ENCODE data around the gene CDK6. TPM values are rescaled to one million over a fixed set of nuclear protein-coding genes. Genes with fewer than 3 reads are reported as not detected.

The CDK6 gene
- total RNA-seq, 2 donors from 2014 or later = 13.6 to 39.9 TPM

- no peaks in the 10 kb centered on the region for H3K9me3 ChIP-seq
- H3K4me3 ChIP-seq = no peak overlapping the region
- H3K27me3 ChIP-seq (replicated peaks; ENCODE audit: insufficient read depth) = no peaks in the 10 kb centered on the region
- H3K4me1 ChIP-seq (replicated peaks) = peaks cover 3% of the 10 kb centered on the region
- intact Hi-C loops (cut with DNase I) = no loop called here
- no peak overlapping the region for H3K27ac ChIP-seq
- TF ChIP-seq CTCF (IDR thresholded peaks at IDR 0.05) (no peak), POLR2A (IDR thresholded peaks at IDR 0.05) (no peak), POLR2AphosphoS5 (IDR thresholded peaks at IDR 0.05) (no peak)
- DNase-seq (ENCODE audit: low spot score) = no peak
- WGBS = 88% methylated on average over 1 of the region's 1 CpG
- H3K36me3 ChIP-seq = no peaks in the 10 kb centered on the region
Observed at GRCh38 chr7:92793656-92794205, 42.6 kb downstream of the CDK6 start.

- no peaks in the 10 kb centered on the region for H3K4me1 ChIP-seq (replicated peaks)
- H3K4me3 ChIP-seq = no peak overlapping the region
- H3K27me3 ChIP-seq (replicated peaks; ENCODE audit: insufficient read depth) = no peaks in the 10 kb centered on the region
- TF ChIP-seq POLR2A (IDR thresholded peaks at IDR 0.05) (no peak), POLR2AphosphoS5 (IDR thresholded peaks at IDR 0.05) (no peak), CTCF (IDR thresholded peaks at IDR 0.05) (no peak)
- H3K27ac ChIP-seq = no peak overlapping the region
- WGBS = 60% methylated on average over 1 of the region's 1 CpG
- no peak for DNase-seq (ENCODE audit: low spot score)
- H3K9me3 ChIP-seq = no peaks in the 10 kb centered on the region
- intact Hi-C loops (cut with DNase I) = no loop called here
- H3K36me3 ChIP-seq = no peaks in the 10 kb centered on the region
Observed at GRCh38 chr7:92790992-92791391, 45.4 kb downstream of the CDK6 start.

- WGBS = 94% methylated on average over 1 of the region's 1 CpG
- H3K9me3 ChIP-seq = no peaks in the 10 kb centered on the region
- no peak for DNase-seq (ENCODE audit: low spot score)
- H3K36me3 ChIP-seq = no peaks in the 10 kb centered on the region
- H3K4me1 ChIP-seq (replicated peaks) = no peaks in the 10 kb centered on the region
- intact Hi-C loops (cut with DNase I) = no loop called here
- no peaks in the 10 kb centered on the region for H3K27me3 ChIP-seq (replicated peaks; ENCODE audit: insufficient read depth)
- H3K4me3 ChIP-seq = no peak overlapping the region
- TF ChIP-seq POLR2A (IDR thresholded peaks at IDR 0.05) (no peak), POLR2AphosphoS5 (IDR thresholded peaks at IDR 0.05) (no peak), CTCF (IDR thresholded peaks at IDR 0.05) (no peak)
- no peak overlapping the region for H3K27ac ChIP-seq
Observed at GRCh38 chr7:92788559-92789183, 47.7 kb downstream of the CDK6 start.

DNA sequence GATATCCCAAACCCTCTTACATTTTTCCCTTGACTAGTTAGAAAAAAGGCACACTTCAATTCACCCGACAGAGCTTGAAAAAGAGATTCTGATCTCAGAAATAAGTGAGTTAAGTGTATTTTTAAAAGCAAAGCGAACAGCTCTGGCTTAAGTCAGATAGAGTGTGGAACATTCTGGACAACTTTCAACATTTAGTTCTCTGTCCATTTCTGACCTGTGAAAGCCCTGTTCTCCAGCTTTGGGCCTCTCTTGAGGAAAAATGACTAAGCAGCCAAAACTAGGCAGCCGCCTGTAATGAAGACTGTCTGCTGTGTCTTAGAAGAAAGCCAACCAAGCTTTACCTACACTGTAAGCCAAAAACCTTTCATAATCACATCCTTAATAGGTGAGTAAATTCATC is 50.5 kb downstream of the CDK6 start:
- H3K27ac ChIP-seq = no peak overlapping the region
- no peaks in the 10 kb centered on the region for H3K27me3 ChIP-seq (replicated peaks; ENCODE audit: insufficient read depth)
- intact Hi-C loops (cut with DNase I) = no loop called here
- 62% methylated on average over 3 of the region's 3 CpGs for WGBS
- H3K36me3 ChIP-seq = no peaks in the 10 kb centered on the region
- H3K4me3 ChIP-seq = no peak overlapping the region
- TF ChIP-seq POLR2A (IDR thresholded peaks at IDR 0.05) (no peak), POLR2AphosphoS5 (IDR thresholded peaks at IDR 0.05) (no peak), CTCF (IDR thresholded peaks at IDR 0.05) (no peak)
- H3K4me1 ChIP-seq (replicated peaks) = no peaks in the 10 kb centered on the region
- DNase-seq (ENCODE audit: low spot score) = no peak
- H3K9me3 ChIP-seq = no peaks in the 10 kb centered on the region

GRCh38 chr7:92784935-92785334 is 51.4 kb downstream of the CDK6 start:
- Histone ChIP-seq H3K36me3 (no peaks in the 10 kb centered on the region), H3K9me3 (no peaks in the 10 kb centered on the region), H3K27ac (no peak overlapping the region), H3K27me3 (replicated peaks; ENCODE audit: insufficient read depth) (no peaks in the 10 kb centered on the region), H3K4me1 (replicated peaks) (no peaks in the 10 kb centered on the region), H3K4me3 (no peak overlapping the region)
- TF ChIP-seq CTCF (IDR thresholded peaks at IDR 0.05) = no peak
- TF ChIP-seq POLR2A (IDR thresholded peaks at IDR 0.05) = no peak
- intact Hi-C loops (cut with DNase I) = no loop called here
- 93% methylated on average over 5 of the region's 5 CpGs for WGBS
- DNase-seq (ENCODE audit: low spot score) = no peak

Data from prostate gland (tissue), 2 donors.